DMS53 (cell line): ENCODE data around the gene ASIC2.

Experiments used
- DNase-seq: peaks from one replicate; lab custom pipeline; 2025; lab: John Stamatoyannopoulos, UW

Gene ASIC2

DNA sequence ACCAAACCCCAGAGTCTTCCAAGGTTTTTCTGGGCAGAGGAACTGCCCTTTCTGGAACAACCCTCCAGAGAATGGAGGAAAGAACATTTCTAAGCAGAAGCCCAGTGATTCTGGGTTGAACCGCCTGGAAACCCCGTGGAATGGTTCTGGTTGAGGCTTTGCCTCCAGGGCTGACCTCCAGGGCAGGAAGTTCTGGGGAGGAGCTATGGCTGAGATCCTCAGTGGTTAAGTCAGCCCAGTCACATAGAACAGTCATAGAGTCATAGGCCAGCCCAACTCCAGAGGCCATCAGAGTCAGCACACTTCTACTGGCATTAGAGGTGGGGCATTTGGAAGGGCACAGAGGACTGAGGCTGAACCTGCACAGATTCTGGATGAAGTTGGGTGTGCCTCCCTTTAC, 235.5 kb downstream of the ASIC2 start:
- DNase-seq = no peak

DNA sequence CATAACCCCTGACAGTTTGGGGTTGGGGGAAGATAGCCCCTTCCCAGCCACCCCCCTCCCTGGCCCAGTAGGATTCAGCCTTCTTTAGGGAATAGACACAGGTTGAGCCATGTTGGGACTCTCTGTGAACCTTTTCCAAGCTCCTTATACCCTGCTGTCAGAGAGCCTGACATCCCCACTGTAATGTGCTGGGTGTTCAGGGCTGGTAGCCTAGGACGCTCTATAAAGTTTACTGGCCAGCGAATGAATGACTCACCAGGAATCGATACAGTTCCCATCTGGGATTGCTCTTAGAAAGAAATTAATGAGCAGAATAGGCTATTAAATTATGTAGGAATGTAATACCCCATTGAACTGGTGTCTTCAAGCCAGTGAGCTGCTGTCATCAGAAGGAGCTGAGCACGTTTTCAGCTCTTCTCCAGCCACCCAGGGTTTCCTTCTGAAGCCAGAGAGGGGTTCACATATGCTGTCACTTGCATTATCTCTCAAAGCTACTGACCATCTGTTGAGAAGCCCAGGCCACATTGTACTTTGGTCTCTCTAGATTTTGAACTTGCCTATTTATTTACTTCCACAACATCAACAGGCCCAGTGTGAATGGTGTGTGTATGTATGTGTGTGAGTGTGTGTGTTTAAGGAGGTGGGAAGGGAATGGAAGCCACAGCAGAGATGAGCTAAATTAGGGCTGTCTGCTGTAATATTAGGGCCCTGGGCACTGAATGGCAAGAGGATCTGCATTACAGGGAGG, 236.5 kb downstream of the ASIC2 start:
- no peak for DNase-seq

DNA sequence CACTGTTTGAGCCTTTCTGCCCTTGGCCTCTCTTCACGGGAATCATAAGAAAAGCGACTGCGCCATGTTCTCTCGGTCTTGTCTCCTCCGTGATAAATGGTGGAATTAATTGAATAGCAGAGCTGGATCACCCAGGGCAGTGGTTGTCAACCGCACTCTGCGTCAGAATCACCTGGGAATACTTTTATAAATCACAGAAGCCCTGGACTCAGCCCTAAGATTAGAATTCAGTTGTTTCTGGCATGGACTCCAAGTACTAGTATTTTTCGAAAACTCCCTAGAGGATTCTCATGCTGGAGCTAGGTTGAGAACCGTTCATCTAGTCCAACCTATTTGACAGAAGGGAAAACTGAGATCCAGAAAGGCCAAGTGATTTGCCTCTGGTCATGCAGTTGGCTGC, 237.3 kb downstream of the ASIC2 start:
- DNase-seq = no peak

DNA sequence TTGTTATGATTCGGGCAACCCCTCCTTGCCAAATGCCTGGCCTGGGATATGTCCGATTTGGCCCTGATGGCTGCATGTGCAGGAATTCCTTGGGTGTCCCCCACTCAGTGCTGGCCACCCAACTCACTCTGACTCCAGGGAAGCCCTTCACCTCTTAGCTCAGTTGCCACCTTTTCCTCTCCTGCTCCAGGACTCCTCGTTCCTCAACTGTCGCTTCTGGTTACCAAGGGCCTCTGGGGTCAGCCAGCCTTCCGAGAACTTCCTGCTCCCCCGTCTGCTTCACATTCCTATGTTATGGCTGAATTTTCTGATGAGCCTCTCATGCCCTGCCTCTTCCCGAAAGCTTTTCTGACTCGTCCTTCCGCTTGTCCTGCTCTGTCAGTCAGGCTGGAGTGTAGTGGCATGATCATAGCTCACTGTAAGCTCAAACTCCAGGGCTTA, 237.9 kb downstream of the ASIC2 start:
- no peak for DNase-seq

DNA sequence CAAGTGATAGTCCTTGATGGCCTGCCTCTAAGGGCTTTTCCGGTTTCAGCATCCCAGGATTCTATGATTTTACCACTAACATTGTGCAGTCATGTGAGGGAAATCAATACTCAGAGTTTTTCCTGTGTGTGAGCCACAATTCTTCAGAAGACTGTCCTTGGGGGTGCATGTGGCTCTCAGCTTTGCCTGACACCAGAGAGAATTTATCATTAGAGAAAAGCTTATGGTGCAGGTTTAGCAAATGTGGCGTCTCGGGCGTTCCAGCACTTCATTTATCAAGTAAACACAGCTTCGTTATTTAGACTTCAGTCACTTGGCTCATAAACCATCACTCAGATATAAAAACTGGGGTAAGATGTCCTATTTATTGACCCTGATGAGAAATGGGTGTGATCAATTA, 238.7 kb downstream of the ASIC2 start:
- DNase-seq = no peak

DNA sequence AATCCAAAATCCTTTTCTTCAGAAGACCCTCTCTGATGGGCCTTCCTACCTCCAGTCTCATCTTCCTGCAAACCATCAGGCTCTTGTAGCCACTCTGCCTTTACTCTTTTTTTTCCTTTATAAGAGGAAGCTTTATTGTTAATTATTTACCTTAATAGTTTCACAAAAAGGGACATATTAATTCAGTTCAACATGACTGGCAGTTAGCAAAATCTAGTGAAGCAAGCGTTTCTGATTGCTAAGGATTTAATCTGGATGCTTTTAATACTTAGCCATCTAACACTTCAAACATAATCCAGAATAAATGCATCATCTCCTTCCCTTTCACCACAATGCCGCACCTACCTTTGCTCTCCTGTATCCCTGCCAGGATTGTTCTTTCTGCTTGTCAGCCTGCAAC, 239.4 kb downstream of the ASIC2 start:
- no peak for DNase-seq

DNA sequence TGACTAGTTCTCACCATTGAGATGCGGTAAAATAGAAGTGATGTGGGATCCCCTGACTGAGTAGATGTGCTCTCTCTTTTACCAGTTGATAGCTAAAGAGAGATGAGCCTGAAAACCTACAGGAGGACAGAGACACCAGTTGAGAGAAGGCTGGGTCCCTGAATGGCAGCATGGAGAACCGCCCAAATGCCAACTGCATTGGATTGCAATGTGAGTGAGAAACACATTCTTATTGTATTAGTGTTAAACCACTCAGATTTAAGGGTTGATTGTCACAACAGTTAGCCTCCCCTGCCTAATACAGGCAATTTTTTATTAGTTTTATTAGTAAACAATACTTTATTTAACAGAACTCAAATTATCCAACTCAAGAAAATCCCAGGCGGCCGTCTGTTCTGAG, 240.2 kb downstream of the ASIC2 start:
- no peak for DNase-seq

DNA sequence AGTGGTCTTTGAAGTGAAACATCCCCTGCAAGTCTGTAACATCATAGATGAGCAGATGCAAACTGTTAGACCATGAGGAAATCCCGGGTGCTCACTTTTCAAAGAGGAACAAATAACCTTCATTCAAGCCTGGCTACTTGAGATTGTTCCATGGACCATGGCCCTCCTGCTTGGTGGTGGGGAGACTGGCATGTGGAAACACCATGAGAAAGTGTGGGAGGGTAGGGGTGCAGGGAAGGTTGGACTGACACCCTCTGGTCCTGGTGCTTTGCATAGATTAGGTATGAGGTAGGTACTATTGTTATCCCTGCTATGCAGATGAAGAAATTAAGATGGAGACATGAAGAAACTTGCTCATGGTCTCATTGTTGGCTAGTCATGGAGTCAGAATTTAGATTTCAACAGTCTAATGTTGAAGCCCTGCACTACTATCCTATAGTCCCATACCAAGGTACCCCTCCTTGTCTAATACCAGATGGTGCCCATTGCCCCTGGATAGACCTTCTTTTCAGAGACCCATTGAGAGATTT, 242.4 kb downstream of the ASIC2 start:
- no peak for DNase-seq

DNA sequence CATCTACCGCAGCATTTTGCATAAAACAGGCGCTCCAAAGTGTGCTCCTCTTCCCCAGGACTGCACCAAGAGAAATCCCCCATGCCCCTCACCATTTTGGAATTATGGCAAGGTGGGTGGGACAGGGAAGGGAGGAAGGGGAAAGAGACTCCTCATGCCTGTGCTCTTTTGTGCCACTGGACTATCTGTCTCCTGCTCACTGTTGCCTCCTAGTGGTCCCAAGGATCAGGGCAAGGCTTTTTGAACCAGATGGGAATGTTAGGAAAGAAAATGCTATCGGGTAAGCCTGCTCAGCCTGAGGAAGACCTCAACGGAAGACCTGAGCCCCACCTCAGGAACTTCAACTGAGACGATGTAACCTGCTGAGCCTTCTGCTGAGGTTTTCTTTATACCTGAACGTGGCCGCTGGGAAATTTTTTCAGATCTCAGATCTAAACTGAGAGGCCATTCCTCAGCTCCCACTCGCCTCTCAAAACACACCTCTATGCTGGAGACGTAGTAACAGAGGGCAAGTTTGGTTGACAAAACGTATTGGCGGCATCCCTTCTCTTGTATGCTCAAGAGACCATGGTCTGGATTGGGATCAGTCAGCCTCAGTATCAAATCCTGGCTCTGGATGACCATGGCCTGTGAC, 243.2 kb downstream of the ASIC2 start:
- DNase-seq = peak; percentile 58

DNA sequence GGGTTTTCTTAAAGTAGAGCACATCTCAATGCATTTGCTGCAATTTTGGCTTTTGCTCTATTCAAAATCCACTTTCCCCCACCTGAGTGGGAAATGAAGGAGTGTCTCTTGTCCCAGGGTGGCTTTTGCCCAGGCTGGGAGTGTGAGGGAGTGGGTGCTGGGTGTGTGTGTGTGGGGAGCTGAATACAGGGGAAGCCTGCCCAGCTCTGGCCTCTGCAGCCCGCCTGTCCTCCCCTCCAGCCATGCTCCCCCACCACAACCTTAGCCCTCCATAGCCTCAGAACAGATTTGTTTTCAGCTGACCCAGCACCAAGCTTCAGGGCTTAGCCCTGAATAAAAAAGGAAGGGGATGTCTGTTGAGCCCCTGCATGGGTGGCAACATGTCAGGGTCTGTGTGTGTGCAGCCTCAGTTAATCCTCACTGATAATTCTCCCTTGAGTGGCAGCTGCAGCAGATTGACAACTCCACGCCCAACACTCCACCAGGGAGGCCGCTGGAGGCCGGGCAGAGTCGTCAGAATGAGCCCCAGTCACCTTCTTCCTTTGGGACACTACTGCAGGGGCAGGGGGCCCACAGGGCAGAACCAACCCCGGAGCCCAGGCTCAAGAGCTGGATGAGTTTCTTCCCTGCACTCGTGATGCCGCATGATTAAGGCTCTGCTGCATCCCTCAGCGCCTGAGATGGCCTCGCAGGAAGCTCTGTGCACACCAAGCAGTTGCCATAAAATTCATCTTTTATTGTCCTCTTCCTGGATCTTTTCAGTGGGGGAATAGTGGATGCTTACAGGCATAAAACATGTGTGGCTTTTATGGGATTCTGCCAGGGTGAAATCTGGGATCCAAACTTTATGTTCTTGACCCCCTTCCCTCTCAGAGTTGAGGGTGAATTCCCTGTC, 246.5 kb downstream of the ASIC2 start:
- no peak for DNase-seq

DNA sequence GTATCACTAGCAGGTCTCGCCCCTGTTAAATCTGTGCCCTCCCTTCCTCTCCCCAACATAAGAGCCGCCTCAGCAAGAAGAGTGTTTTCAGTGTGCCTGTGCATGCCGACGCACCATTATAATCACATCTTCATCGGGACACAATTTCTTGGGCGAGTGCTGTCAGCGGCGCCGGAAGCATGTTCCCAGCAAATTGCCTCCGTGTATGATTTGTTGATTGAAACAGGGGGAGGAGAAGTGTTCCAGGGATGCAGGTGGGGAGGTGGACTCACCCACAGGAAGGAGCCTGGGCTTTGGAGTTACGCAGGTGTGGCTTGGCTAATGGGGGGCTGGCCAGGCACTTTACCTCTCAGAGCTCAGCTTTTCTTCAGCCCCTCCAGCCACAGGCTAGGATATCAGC, 247.9 kb downstream of the ASIC2 start:
- no peak for DNase-seq

DNA sequence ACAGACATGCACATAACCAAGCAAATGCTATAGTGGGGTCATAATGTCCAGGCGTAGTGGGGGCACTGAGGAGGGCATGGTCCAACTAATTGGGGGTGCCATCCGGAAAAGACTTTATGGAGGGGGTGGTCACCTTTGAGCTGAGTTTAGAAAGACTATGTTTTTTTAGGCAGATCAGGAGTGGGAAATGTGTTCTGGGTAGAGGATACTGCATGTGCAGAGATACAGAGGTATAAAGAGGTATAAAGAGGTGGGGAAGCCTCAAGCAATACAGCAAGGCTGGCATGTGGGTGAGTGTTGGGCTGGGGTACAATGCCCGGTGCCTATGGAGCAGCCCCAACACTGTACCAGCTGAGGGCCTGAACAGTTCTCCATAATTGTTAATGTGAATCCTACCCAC, 248.3 kb downstream of the ASIC2 start:
- DNase-seq = no peak

DNA sequence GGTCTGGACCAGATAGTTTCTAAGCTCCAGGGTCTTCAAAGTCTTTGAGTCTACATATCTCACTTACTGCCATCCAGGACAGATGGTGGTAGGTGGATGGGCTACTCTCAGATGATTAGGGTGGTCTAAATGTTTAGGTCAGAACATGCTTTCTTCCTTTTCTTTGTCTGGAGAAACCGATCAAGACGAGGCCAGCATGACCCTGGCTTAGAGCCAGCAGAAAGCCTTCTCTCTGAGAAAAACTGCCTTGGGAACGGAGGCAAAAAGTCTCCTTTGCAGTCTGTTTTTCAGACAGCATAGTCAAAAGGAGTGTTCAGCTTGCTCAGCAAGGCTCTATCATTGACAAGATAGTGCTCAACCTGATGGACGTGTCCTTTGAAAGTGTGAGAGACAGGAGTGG, 252.6 kb downstream of the ASIC2 start:
- no peak for DNase-seq

DNA sequence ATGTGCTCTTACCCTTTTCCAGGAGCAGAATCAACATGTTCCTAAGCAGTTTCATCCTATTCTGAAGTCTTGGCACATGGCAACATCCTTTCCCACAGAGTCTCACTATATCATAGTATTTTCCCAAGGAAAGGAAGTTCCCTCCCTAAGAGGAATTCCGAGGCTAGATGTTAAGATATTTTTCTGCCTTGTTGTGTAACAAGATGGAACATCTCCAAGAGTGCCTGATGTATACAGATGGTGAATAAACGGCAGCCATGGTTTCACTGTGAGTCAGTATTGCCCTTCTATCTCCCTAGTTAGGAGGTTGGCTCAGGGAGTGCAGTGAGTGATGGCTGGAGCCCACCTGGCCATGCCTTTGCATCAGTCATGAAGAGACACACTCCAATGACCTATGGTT, 253.2 kb downstream of the ASIC2 start:
- DNase-seq = no peak

DNA sequence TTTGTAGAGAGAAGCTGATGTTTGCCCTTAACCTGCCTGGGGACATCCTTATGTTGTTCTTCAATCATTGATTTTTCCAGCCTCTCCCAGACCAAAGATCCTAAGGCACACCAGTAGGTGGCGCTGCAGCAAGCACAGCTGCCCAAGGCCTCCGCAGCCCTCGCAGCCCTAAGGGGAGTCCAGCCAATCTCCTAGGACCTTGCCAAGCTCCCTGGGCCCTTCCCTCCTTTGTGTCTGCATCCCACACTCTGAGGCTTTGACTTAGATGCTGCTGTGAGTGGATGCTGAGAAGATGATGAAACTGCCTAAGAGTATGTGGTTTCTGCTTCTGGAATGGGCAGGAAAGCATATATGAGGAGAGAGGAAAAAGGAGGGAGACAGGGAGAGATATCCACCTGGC, 254.4 kb downstream of the ASIC2 start:
- DNase-seq = peak; percentile 27

DNA sequence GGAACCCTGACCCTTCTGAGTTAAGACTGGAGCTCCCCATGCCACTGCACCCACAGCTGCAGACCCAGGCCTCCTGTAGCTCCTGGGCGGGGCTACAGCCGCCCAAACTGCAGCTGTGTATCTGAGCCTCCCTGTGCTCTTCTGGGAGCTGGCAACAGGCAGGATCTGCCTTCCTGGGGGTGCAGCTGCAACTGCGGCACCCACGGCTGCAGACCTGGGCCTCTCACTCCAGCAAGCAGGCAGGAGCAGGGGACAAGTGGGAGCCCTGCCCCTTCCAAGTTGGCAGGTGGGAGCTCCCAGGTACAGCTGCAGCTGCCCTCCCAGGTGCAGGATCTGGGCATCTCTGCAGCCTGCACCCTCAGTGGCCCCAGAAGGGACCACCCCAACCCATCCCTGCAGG, 259.9 kb downstream of the ASIC2 start:
- no peak for DNase-seq

DNA sequence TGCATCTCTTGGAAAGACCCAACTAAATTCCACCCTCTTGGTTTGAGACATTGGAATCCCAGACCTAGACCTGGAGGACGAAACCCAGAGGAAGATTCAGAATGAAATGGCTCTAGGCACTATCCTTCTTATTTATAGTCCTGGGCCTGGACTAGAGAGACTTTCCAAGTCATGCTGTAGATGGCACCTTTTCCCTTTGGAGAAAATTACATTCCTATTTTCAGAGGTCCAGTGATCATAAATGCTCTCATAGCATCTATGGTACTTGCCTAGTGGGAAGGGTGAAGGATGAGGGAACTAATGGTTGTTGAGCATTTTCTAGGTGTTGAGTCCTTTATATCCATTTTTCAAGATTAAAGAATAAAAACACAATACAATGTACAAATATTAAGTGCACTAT, 264.3 kb downstream of the ASIC2 start:
- no peak for DNase-seq

DNA sequence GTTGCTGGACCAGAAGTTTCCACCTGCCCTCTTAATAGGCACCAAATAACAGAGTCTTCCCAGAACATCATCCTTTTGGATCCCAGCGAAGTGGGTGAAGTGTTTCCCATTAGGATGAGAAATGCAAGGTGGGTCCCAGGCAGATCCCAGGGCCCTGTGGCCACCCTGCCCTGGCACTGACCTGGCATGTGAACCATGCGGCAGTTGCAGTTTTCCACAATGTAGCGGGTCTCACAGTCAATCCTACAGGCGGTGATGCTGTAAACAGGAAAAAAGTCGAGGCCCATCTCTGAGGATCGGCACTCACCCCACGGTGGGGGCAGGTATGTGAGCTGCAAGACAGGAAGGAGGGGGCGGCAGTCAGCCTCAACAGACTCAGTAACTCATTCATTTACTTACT, 265.0 kb downstream of the ASIC2 start:
- no peak for DNase-seq

DNA sequence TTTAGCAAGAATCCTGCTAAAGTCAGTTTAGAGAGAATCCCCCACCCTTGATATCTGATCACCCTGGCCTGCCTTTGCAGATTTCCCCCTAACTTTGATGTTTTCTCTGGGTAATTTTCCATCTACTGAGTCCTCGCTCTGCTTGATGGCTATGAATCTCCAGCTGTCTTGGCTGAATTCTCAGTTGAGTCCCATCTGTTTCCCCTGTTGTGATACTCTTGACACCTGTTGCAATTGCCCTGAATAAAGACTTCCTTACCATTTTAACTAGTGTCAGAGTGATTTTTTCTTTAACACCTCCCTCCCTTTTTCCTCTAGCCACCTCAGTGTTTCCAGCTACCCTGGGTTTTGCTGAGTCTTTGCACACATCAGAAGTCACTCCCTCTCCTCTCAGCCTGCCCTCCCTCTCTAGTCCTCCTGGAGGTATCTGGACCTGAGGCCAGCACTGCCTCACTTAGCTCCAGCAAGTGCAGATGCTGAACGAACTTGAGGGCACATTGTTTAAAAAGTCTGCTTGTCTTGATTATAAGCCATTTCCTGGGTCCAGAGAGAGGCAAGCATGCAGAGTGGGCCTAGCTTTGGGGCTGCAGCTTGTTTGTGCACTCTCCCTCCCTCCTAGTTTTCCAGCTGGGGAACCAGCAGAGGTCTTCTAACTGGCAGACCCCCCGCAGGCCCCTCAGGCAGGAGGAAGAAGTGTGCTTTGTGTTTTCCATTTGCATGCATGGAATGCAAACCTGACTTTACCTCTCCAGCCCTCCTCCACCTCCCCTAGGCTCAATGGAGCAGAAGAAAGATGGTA, 268.2 kb downstream of the ASIC2 start:
- DNase-seq = no peak

DNA sequence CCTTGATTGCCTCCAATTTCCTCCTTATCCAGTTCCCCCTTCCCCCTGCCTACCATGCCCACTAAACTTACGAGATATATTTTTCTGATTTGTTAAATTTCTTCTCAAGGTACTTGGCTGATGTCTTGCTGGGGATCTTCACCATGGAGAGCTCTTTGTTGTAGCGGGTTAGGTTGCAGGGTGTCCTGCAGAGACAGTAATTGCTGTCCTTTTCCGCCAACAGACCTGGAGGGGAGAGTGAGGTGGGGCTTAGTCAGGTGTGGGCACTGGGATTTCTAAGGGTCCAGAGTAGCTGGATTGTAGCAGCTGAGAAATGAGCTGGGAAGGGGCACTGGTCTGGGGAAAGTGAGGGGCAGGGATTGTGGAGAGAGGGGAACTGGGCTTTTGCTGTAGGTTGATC, 269.3 kb downstream of the ASIC2 start:
- no peak for DNase-seq

DNA sequence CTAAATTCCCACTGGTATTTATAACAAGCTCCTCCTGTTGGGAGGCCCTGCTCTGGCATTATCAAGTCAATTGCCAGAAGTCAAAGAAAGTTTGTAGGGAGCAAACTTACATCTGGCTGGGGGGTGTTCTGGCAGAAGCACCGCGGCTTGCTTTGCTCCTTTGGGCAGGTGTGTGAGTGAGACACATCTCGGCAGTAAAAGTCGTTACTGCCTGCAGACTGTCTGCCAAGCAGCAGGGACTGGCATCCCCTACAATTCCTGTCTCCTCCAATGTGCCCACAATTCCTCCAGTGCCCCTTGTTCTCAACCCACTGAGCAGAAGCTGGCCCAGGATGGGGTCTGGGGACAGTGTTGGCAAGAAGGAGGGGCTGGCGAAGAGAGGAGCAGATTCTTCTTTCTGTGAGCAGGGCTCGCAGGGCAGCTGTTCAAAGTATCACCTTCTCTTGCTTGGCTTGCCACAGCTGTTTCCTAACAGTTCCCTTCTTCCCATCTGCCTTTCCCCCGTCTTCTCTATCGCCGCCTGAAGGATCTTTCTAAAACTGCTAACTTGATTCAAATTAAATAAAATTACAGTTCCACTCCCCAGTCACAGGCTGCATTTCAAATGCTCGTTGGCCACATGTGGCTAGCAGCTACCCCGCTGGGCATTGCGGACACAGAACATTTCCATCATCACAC, 271.2 kb downstream of the ASIC2 start:
- DNase-seq = no peak
